GM12892 (cell line): ENCODE measurements around the gene PCDHB11.
"Not testable (repeated sequence)": the region's sequence is repeated elsewhere in the genome, so short reads cannot be mapped to it uniquely, and the experiment has no call there.

ENCODE experiments used
- DNase-seq: peaks from one replicate; pipeline ENCODE4 v3.0.0; 2011; ENCODE audit not compliant: insufficient read length
- FAIRE-seq: peaks from 2 replicates; lab custom pipeline; 2011; peaks lifted over from hg19 to GRCh38; lab: Jason Lieb, UNC
- POLR2A ChIP-seq: IDR thresholded peaks from 2 replicates; pipeline ENCODE4 v1.6.1; 2011; ENCODE audit warnings: low read depth, low read length, control low read depth
- POLR2AphosphoS5 ChIP-seq: IDR thresholded peaks from 2 replicates; pipeline ENCODE4 v1.6.1; 2011; ENCODE audit warnings: low read depth, low read length, control low read depth
- TAF1 ChIP-seq: IDR thresholded peaks from 2 replicates; pipeline ENCODE4 v1.6.1; 2011; ENCODE audit warnings: low read depth, mild to moderate bottlenecking, control low read depth, low read length, borderline replicate concordance

PCDHB11 gene

DNA sequence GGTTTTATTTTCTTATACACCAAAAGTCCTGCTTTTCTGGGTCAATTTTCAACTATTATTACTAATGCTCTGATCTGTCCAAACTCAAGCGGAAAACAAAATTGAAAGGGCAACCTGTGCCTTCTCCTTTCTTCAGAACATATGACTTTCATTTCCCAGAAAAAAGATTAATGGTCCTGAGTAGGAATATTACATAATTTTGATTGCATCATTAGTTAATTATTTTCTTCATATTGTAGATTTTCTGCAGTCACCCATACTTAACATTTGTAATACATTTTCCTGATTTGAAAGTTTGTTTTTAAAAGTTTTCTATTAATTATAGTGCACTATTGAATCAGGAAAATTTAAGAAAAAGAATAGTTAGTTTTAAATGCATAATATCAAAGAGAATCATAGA is 23.5 kb upstream of the PCDHB11 start:
- FAIRE-seq = no peak

GRCh38 chr5:141177577-141178191 is 21.7 kb upstream of the PCDHB11 start, which contains the start of gene PCDHB8:
Gene PCDHB8 (plus strand): TSS chr5:141177790. CDS start chr5:141178035, 245 bp downstream.
- DNase-seq = not testable (repeated sequence)
- peak; percentile 24 for FAIRE-seq

More for the DNA sequence above, 23.5 kb upstream of the PCDHB11 start:
- TF ChIP-seq POLR2A (no peak), TAF1 (no peak), POLR2AphosphoS5 (no peak)
- DNase-seq = no peak

DNA sequence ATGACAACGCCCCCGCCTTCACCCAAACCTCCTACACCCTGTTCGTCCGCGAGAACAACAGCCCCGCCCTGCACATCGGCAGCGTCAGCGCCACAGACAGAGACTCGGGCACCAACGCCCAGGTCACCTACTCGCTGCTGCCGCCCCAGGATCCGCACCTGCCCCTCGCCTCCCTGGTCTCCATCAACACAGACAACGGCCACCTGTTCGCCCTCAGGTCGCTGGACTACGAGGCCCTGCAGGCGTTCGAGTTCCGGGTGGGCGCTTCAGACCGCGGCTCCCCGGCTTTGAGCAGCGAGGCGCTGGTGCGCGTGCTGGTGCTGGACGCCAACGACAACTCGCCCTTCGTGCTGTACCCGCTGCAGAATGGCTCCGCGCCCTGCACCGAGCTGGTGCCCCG is 20.1 kb upstream of the PCDHB11 start:
- not testable (repeated sequence) for DNase-seq, FAIRE-seq

DNA sequence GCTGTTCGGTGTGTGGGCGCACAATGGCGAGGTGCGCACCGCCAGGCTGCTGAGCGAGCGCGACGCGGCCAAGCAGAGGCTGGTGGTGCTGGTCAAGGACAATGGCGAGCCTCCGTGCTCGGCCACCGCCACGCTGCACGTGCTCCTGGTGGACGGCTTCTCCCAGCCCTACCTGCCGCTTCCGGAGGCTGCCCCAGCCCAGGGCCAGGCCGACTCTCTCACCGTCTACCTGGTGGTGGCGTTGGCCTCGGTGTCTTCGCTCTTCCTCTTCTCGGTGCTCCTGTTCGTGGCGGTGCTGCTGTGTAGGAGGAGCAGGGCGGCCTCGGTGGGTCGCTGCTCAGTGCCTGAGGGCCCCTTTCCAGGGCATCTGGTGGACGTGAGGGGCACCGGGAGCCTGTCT is 19.6 kb upstream of the PCDHB11 start:
- not testable (repeated sequence) for DNase-seq, FAIRE-seq

DNA sequence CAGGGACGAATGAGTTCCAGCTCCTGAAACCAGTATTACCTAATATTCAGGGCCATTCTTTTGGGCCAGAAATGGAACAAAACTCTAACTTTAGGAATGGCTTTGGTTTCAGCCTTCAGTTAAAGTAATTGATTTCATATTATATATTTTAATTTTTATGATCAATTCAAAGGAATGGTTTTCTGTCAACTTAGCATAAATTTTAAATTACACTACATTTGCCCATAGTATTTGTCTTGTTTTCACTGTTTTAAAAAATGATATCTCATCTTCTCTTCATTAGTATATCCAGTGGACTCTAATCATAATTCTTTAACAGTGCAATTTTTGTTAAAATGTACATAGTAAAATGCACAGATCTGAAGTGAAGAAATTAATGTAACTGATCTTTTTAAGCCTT is 19.1 kb upstream of the PCDHB11 start:
- TF ChIP-seq POLR2AphosphoS5 (no peak), TAF1 (no peak), POLR2A (no peak)
- no peak for FAIRE-seq
- DNase-seq = no peak

DNA sequence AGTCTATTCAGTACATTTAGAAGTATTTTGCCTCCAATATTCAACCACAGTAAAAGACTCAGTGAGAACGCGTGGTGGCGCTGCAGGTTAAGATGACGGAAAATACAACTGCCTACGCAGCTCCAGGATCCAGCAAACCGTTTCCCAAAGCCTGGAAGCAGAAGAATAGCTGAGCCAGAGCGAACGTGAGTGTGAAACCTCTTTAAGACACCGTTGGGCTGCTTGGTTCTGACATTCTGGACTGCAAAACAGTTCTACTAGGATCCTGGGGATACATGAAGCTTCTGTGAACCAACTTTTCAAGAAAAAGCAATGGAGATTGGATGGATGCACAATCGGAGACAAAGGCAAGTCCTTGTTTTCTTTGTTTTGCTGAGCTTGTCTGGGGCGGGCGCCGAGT is 17.2 kb upstream of the PCDHB11 start, which contains the start of gene PCDHB16:
PCDHB16 (plus strand) TSS at position 140 of the 400 bp plus-strand sequence; CDS start at position 313, 173 bp downstream.
- TF ChIP-seq TAF1 (no peak), POLR2A (no peak), POLR2AphosphoS5 (no peak)
- FAIRE-seq (no peak), DNase-seq (no peak)

DNA sequence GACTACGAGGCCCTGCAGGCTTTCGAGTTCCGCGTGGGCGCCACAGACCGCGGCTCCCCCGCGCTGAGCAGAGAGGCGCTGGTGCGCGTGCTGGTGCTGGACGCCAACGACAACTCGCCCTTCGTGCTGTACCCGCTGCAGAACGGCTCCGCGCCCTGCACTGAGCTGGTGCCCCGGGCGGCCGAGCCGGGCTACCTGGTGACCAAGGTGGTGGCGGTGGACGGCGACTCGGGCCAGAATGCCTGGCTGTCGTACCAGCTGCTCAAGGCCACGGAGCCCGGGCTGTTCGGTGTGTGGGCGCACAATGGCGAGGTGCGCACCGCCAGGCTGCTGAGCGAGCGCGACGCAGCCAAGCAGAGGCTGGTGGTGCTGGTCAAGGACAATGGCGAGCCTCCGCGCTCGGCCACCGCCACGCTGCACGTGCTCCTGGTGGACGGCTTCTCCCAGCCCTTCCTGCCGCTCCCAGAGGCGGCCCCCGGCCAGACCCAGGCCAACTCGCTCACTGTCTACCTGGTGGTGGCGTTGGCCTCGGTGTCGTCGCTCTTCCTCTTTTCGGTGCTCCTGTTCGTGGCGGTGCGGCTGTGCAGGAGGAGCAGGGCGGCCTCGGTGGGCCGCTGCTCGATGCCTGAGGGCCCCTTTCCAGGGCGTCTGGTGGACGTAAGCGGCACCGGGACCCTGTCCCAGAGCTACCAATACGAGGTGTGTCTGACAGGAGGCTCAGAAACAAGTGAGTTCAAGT is 15.1 kb upstream of the PCDHB11 start:
- not testable (repeated sequence) for DNase-seq, FAIRE-seq

DNA sequence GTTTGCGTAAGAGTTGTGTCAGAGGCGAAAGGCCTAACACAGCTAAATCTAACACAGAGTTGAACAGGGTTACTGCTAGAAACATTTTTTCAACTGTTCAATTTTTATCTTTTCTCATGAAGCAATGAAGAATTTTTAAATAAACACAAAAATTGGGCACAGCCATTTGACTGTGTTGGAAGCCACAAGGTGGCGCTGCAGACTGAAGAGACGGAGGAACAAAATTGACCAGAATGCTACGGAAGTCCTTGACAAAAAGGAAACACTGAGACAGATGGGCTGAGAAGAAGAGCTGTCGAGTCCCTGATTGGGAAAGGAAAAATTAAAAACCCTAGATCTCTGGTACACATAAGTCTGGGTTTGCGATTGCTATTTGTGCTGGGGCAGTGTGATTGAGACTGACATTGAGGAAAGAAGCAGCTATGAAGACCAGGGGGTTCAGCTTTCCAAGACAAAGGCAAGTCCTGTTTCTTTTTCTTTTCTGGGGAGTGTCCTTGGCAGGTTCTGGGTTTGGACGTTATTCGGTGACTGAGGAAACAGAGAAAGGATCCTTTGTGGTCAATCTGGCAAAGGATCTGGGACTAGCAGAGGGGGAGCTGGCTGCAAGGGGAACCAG is 12.4 kb upstream of the PCDHB11 start, which contains the start of gene PCDHB9:
PCDHB9 (plus strand) TSS at position 265 of the 616 bp plus-strand sequence; CDS start at position 423, 158 bp downstream.
- DNase-seq = no peak
- TF ChIP-seq POLR2A (no peak), POLR2AphosphoS5 (no peak), TAF1 (no peak)
- no peak for FAIRE-seq

DNA sequence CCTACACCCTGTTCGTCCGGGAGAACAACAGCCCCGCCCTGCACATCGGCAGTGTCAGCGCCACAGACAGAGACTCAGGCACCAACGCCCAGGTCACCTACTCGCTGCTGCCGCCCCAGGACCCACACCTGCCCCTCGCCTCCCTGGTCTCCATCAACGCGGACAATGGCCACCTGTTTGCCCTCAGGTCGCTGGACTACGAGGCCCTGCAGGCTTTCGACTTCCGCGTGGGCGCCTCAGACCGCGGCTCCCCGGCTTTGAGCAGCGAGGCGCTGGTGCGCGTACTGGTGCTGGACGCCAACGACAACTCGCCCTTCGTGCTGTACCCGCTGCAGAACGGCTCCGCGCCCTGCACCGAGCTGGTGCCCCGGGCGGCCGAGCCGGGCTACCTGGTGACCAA is 10.7 kb upstream of the PCDHB11 start:
- DNase-seq, FAIRE-seq: not testable (repeated sequence)

- FAIRE-seq, DNase-seq: not testable (repeated sequence)
Observed at GRCh38 chr5:141189131-141189530, 10.3 kb upstream of the PCDHB11 start.

DNA sequence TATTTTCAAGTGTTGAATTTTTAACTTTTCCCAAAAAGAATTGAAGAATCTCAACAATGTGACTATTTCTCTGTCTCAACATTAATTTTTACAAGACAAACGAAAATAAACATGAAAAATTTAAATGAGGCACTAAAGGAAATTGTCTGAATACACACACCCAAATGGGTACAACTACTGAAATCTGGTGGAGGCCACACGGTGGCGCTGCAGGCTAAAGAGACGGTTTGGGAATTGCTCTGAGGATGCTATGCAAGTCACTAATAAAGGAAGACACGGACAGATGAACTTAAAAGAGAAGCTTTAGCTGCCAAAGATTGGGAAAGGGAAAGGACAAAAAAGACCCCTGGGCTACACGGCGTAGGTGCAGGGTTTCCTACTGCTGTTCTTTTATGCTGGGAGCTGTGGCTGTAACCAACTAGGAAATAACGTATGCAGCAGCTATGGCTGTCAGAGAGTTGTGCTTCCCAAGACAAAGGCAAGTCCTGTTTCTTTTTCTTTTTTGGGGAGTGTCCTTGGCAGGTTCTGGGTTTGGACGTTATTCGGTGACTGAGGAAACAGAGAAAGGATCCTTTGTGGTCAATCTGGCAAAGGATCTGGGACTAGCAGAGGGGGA is 7.2 kb upstream of the PCDHB11 start, which contains the start of gene PCDHB10:
PCDHB10 (plus strand) TSS at position 244 of the 616 bp plus-strand sequence; CDS start at position 444, 200 bp downstream.
- DNase-seq = no peak
- FAIRE-seq = no peak
- TF ChIP-seq POLR2AphosphoS5 (no peak), TAF1 (no peak), POLR2A (no peak)

- DNase-seq, FAIRE-seq: not testable (repeated sequence)
Observed at GRCh38 chr5:141194332-141194731, 5.1 kb upstream of the PCDHB11 start.

DNA sequence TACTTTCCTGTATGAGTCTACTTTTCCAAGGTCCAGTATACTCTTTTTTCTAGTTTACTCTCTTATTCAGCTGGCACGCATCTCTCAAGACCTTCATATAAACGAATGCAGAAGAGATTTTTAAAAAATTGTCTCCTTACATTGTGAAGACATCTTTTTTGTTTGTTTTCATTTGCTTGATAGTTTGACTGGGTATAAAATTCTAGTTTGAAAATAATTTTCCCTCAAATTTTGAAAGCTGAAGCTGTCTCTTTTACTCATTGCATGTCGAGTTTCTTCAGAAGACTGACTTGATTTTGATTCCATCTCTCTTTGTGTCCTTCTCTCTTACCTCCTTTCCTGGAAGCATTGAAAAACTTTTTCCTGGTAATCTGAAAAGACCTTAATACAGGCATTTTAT is 3.1 kb upstream of the PCDHB11 start:
- DNase-seq (no peak), FAIRE-seq (no peak)
- TF ChIP-seq POLR2A = no peak
- TF ChIP-seq TAF1 = no peak
- no peak for TF ChIP-seq POLR2AphosphoS5

GRCh38 chr5:141201126-141201525 is 1.7 kb downstream of the PCDHB11 start:
- not testable (repeated sequence) for FAIRE-seq, DNase-seq

GRCh38 chr5:141201646-141202045 is 2.2 kb downstream of the PCDHB11 start:
- FAIRE-seq, DNase-seq: not testable (repeated sequence)
